Activated CD8-positive, alpha-beta memory T cell treated with anti-CD3 and anti-CD28 coated beads, Interleukin-2, amount 50 U/mL, for 4 hours (primary cell): Measurements from ENCODE around the gene C5orf34.
"Not testable (repeated sequence)": the region's sequence is repeated elsewhere in the genome, so short reads cannot be mapped to it uniquely, and the experiment has no call there.

Experiments used
- DNase-seq: peaks from one replicate; pipeline ENCODE4 v3.0.0-alpha.2; 2020

The C5orf34 gene, protein sequence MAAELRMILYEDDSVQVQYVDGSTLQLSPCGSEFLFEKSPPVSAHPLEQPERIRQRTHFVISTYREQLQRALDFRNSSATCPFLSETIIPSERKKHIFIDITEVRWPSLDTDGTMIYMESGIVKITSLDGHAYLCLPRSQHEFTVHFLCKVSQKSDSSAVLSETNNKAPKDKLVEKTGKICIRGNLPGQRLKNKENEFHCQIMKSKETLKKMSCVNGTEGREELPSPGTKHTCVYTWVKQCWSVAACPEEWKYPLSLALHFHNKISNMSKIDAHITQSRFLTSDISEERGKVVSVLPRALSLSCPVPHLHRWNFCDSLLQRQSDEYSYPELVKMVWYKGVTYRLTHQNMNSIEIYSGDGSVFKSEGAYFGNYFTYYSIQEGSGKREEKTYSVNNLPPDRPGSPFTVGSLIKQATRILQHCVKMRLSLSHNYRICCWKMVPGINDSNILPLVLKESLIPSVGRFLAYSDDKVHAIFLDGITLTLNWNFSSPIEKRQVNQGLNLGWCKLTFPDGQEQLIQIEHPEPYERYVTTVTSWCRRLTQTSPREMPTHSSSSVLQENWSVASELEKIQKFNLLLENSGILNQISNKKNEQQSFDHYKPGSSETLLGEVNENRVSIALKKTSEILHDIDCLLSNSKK

DNA sequence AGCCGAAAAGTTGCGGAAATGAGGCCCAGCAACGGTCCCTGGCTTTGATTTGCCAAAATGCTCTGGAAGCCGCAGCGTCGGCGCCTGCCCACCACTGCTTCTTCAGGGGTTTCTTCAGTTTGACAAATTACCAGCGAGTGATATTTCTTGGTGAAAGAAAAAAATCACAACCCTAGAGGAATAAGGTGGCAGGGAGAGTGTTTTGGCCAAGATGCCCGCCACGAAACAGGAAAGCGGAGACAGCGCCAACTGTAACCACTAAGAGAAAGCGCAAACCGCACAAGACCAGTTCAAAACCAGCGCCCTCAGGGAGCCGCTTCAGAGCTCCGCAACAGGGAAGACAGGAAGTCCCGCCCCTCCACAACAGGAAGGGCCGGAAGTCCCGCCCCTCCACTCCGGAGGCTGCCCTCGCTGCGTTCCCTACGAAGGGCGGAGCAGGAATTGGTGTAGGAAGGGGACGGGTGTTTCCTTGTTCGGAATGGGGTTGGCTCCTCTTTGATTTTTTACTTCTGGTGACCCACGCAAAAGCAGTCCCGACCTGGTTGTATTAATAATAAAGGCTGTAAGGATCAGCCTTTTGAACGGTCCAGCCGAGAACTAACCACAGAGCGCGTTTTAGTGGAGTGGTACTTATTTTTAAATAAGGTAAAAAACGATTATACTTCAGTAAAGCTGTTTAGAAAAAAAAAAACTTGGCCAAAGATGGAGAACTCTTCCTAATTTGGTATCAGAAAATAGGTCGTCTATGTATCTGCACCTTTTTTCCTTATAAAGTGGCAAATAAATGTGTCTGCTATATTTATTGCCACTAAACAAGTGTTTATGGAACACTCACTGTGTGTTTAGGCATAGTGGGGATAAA lies at the start of gene C5orf34:
Gene C5orf34 (minus strand): TSS at position 333 of the 862 bp plus-strand sequence. CDS start 5,809 bp downstream, outside the sequence.
- DNase-seq, result peak; percentile 94

DNA sequence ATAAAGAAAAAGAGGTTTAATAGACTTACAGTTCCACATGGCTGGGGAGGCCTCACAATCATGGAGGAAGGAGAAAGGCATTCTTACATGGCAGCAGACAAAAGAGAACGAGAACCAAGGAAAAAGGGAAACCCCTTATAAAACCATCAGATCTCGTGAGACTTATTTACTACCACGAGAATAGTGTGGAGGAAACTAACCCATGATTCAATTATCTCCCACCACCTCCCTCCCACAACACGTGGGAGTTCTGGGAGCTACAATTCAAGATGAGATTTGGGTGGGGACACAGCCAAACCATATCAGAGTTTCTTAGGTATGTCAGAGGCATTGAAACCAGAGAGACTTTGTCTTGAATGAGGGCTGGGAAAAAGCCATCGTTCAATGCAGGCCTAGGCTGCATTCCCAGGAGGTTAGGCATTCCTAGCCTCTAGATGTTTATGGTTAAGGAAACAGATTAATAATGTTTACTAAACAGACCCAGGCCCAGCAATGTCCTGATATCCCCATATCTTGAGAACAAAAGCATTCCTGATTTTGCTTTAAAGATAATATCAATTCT lies 49.4 kb upstream of the C5orf34 start:
- DNase-seq, result no peak

DNA sequence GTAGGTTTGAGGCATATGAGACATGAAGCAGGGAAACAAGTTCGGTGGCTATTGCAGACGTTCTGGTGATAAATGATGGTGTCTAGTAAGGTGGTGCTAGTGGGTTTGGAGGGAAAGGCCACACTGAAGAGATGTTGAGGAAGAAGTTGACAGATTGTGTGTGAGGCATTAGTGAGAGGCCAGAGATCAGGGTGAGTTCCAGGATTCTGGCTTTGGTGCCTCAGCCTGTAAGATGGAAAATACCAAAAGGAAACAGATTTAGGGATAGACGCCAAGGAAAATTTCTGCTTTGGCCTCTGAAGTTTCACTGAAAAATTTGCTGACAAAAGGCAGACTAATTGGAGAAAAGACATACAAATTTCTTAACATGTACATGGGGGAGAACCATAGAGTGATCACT lies 48.4 kb upstream of the C5orf34 start:
- DNase-seq, result no peak

DNA sequence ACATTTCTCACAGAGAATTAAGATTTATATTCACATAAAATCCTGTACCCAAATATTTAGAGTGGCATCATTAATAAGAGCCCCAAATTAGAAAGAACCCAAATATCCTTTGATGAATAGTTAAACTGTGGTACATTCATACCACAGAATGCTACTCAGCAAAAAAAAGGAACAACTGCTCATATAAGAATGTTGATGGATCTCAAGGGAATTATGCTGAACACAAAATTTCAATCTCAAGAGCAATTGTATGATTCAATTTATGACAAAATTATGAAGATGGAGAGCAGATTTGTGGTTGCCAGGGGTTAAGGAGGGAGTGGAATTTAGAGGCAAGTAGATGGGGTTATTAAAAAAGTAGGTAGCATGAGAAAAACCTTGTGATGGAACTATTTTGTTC lies 46.4 kb upstream of the C5orf34 start:
- no peak for DNase-seq

DNA sequence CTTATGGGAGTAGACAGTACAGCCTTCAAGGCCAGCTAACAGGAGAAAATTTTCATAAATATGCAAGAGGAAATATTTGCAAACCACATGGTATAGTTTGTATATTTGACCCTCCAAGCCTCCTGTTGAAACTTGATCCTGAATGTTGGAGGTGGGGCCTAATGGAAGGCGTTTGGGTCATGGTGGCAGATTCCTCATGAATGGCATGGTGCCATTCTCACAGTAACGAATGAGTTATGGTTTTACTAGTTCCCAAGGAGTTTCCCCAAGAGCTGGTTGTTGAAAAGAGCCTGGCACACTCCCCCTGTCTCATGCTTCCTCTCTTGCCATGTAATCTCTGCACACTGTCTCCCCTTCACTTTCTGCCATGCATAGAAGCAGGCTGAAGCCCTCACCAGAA lies 45.2 kb upstream of the C5orf34 start:
- DNase-seq, result no peak

DNA sequence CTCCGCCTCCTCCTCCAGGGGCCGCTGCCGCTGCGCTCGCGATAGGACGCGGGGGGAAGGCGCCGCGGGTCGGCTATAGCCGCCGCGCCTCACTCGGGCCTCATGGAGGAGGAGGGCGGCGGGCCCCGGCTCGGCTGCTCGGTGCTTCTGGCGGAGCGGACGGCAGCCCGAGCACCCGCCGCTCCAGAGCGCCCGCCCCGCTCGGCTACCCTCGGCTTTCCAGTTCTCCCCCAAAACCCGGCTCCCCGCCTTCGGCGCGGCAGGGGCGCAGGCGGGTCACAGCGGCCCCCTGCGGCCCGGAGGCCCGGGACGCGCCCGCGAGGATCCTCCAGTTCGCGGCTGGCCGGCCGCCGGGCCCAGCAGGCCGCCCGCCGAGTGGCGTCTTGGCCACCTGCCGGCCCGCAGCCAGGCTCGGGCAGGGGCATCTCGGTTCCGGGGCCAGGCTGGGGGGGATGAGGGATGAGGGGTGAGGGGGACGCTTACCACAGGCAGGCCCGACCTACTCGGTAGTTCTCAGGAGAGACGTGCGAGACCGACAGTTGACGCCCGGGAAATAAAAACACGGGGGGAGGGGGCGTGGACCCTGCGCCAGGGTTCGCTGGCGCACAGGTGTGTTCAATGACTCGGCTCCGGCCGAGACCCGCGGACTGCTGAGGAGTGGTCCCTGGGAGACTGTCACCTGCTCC lies 42.1 kb upstream of the C5orf34 start, which contains the start of gene PAIP1:
Gene PAIP1 (minus strand): TSS at position 221 of the 686 bp plus-strand sequence. CDS start 231 bp downstream, outside the sequence.
- DNase-seq, result peak; percentile 80

DNA sequence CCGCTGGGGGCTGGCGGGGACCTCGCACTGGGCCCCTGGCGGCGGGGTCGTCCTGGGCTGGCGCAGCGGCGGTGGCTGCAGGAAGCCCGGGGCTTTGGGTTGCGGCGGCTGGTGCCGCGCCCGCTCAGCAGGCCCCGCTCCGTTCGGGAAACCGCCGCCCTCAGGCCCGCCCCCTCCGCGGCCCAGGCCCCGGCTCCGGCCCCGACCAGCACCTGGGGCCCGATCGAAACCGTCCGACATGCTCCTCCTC lies 41.6 kb upstream of the C5orf34 start:
- not testable (repeated sequence) for DNase-seq

DNA sequence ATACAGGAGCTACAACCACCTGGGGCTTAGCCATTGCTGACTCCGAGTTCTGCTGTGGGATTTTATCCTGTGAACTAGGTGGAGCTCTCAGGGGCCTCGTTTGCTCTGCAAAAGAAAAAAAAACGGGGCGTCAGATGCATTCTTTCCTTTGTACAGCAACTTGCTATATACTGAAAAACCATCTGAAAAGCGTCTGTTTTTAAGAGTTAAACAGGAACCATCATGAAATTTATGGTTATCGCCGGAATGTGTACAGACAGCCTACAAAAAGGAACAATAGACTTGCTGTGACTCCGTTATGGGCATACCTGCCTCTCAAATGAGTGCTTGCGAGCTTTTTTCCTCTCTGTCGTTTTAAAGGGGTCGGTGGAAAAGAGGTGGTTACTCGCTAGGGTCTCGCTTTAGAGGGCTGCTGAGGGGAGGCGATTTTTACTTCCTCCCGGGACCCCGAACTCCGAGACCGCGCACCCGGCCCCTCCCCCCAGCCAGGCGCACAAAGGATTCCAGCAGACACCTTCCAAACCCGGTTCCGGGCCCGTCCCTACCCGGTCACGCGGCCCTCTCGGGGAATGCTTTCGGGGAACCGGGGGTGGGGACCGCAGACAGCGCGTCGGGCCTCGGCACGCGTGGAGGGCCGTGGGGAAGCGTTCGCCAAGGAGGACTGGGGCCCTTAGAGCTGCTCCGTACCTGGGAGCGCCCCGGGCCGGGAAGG lies 41.1 kb upstream of the C5orf34 start:
- peak; percentile 55 for DNase-seq

DNA sequence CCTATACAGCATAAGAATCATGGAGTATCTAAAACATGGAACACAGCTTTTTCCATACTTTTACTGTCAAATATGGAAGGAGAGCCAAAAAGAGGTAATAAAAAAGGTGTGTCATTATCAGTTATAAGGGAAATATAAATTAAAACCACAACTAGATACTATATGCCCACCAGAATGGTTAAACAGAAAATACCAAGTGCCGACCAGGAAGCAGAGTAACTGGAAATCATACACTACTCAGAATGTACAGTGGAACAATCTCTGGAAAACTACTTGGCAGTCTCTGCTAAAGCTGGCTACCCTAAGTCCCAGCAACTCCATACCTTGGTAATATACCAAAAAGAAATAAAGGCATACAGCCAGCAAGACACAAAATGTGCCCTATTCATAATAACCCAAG lies 39.5 kb upstream of the C5orf34 start:
- no peak for DNase-seq

DNA sequence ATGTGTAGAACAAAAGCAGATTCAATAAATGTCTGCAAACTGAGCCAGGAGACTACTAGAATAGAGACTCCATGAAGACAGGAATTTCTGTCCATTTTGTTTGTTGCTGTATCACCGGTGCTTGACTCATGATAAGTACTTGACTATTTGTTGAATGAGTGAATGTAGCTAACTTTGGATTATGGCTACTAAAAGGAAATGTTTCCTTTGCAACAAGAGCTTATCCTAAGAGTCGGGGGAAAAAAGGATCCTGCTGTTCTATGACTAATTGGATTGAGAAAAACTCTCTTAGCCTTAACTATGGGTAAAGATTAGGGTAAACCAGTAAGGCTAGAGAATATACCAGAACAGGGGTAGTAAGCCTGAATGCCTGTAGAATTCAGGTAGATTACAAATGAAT lies 38.4 kb upstream of the C5orf34 start:
- no peak for DNase-seq

DNA sequence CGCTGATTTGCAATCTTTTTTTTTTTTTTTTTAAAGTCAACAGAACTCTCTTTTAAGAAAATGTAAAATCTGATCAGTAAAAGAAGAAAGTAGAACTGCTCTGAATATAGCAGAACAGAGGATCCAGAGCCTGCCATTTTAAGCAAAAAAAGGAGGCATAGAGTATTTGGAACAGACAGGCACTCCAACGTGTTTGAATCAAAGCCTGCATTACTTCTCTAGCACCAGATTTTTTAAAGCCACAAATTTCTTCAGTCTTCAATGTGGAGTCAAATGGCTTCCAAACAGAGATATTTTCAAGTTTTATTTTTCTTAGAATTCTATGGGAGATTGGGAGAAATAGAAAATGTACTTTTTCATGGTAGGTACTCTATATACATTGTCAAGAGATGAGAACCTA lies 36.8 kb upstream of the C5orf34 start:
- no peak for DNase-seq

DNA sequence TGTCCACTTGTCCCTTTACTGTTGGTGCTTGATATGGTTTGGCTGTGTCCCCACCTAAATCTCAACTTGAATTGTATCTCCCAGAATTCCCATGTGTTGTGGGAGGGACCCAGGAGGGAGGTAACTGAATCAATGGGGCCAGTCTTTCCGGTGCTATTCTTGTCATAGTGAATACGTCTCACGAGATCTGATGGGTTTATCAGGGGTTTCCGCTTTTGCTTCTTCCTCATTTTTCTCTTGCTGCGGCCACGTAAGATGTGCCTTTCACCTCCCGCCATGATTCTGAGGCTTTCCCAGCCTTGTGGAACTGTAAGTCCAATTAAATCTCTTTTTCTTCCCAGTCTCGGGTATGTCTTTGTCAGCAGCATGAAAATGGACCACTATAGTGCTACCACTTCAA lies 34.3 kb upstream of the C5orf34 start:
- not testable (repeated sequence) for DNase-seq

DNA sequence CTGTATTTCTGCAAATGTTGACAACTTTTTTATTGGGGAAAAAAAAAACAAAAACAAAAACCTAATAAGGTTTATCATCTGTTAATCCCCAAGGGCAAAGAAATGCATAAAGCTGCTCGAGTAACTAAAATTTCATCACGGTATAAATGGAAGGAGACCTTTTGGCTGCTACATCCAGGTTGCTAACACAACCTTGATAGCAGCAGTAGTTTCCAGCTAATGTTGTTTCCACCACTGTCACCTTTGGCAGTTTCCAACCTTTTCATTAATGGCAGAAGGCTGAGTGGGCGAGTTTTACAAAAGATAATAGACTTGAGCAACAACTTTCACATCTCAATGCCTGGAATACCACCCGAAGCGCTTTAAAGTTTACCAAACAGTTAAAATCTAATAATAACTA lies 33.4 kb upstream of the C5orf34 start:
- DNase-seq, result no peak

DNA sequence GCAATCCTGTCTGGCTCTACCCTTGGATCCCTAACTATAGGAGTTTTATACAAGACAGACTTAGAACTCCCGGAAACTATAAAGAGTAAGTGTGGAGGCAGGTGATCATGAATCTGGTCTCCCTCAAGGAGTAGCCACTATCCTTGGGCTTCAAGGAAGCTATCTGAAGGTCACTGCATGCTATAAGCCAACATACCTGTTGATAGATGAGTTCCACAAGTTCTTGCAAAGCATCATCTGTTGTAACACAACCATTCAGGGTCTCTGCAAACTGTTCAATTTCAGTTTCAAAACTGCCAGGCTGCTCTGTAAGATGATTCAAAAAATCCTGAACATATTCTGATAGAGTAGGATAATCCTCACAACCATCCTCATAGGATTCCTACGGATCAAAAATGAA lies 32.6 kb upstream of the C5orf34 start:
- no peak for DNase-seq

DNA sequence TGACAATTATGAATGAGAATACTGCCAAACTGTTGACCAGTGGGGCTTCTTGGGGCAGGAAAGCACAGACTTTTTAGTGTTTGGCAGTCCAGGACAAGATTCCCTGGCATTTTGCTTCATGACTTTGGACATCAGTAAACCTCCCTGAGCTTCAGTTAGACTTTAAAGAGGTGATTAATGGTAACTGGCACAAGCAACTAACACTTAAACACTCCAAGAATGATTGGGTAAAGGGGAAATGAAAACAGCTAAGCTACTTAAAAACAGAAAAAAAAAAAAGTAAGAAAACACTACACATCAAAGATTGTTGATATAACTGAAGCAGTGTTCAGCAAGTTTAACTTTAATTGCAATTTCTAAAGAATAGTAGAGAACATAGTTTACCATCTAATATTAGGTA lies 28.5 kb upstream of the C5orf34 start:
- DNase-seq, result no peak

DNA sequence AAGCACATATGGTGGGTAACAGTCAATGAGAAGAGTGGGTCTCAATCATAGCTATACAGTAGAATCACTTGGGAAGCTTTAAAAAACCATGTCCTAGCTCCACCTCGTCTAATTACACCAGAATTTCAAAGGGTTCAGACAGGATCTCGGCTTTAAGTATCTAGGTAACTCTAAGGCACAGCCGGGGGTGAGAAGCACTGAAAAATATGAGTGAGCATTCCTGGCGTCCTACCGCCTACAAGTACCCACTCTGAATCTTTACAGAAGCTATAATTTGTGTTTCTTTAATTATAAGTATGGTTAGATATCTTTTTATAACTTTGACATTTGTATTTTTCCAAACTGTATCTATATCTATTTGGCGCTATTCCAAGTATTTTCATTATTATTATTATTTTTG lies 25.8 kb upstream of the C5orf34 start:
- no peak for DNase-seq

DNA sequence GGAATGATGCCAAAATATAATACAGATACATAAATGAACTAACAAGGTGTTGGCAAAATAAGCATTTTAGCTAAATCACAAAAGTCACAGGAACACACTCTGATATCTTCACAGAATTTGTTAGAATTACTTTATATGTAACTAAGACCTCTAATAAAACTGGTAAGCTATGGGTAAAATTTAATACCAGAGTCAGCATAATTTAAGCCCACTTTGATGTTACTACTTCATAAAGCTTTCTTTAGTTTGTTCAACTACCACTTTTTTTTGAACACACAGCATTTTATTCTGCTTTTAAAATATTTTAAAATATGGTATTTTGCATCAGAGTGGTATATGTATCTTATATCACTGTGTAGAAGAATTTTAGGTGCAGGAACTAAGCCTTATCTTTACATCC lies 22.0 kb upstream of the C5orf34 start:
- DNase-seq, result no peak

DNA sequence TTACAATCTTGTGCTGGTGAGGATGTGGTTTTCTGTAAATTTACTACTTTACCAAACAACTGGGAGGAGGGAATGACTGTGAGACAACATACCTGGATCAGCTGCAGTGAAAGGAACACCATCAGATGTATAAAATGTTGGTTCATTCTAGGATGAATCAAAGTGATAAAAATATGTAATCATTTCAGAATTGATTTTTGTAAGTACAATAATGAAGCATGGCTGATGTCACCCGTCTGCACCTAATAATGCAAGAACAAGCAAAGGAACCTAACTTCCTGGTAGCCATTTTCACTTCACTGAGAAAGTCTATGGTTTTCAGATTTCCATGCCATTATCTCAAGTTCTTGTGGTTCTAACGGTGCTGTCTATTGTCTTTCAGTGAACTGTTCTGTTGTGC lies 18.7 kb upstream of the C5orf34 start:
- no peak for DNase-seq

DNA sequence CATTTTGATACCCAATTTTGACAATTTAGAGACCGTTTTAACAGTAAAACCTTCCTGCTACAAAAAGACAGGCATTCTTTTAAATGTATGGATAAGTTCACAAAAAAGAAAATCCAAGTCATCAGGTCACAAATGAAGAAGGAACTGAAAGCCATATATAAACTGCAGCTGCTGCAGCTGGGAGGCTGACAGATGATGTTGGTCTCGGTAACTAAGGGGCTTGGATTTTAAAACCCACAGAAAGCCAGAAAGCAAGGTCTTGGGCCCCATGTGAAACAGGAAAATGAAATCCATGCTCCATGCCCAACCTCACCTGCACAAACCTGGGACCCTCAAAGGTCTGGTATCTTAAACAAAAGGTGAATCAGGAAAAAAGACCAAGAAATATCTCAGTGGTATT lies 15.7 kb upstream of the C5orf34 start:
- no peak for DNase-seq

DNA sequence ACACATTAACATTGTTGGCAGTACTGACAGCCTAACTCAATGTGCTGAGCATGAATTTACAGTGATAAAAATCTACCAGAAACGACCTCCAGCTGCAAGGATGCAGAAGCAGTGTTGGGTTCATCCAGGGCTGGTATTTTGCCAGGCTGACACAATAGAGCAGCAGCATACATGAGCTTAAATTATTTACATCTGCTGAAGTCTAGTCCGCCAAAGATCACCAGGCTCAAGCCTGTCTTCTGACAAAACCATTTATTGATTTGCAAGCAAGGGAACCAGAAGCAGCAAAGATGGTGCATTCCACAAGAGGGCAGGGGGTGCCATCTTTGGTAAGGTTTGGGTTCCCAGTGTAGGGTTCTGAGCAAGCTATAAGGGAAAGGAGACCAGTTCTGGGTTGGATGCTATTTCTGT lies 8.7 kb upstream of the C5orf34 start:
- no peak for DNase-seq

DNA sequence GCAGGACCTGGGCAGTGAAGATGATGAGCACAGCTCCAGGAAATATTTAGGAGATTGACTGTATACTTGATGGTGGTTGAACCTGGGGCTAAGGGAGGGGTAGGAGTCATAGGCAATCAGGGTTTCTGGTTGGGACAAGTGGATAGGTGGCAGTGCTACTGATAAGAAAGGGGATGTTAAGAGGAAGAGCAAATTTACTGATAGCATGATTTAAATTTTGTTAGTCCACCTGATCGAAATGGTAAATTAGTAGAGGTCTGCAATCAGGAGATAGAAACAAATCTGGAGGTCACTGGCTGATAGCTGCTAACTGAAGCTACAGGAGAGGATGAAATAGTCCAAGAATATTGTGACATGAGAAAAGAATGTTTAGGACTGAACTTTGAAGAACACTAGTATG lies 5.7 kb upstream of the C5orf34 start:
- no peak for DNase-seq

DNA sequence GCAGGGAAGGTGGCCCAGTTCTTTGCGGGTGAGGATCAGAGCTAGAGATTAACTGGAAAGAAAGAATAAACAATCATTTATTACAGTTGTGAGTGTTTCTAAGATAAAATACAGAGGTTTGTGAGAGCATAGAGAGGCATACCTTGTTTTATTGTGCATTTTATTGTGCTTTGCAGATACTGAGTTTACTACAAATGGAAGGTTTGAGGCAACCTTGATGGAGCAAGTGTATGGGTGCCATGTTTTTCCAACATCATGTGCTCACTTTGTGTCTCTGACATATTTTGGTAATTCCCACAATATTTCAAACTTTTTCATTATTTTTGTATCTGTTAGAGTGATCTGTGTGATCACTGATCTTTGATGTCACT lies 715 bp upstream of the C5orf34 start:
- DNase-seq, result no peak
